ENCODE data around the gene CCNB1IP1.
A peak's percentile ranks its signal among the peaks of the same experiment; 100 is the strongest.
"Not testable (repeated sequence)": the region's sequence is repeated elsewhere in the genome, so short reads cannot be mapped to it uniquely, and the experiment has no call there.

CCNB1IP1 gene

DNA sequence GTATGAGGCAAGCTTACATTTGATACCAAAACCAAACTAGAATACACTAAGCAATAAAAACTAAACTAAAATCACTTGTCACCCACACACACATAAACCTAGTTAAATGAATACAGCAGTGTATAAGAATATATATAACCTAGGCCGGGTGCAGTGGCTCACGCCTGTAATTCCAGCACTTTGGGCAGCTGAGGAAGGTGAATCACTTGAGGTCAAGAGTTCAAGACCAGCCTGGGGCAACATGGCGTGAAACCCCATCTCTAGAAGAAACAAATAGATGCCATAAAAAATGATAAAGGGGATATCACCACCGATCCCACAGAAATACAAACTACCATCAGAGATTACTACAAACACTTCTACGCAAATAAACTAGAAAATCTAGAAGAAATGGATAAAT, 68.7 kb downstream of the CCNB1IP1 start:
- H3K14ac ChIP-seq (ENCODE audit: low read length in 2 of 2); DNase-seq; H2AFZ ChIP-seq (ENCODE audit: low read depth, low read length); H3K4me2 ChIP-seq (ENCODE audit: low read length, poor library complexity, severe bottlenecking); H3K27ac ChIP-seq (ENCODE audit: low read length, poor library complexity, severe bottlenecking); H3K23ac ChIP-seq (ENCODE audit: low read length in 2 of 2); H4K8ac ChIP-seq (ENCODE audit: low read length); H3K79me1 ChIP-seq (replicated peaks; ENCODE audit: low read length, poor library complexity, severe bottlenecking); H2BK5ac ChIP-seq (ENCODE audit: low read depth, low read length, poor library complexity, severe bottlenecking); H3K27me3 ChIP-seq (ENCODE audit: control insufficient read depth in 1 of 2, insufficient read depth in 1 of 2, low read length in 2 of 2); H4K91ac ChIP-seq (ENCODE audit: low read length); H3K36me3 ChIP-seq (ENCODE audit: control insufficient read depth in 1 of 2, insufficient read depth in 2 of 2, low read depth in 1 of 2, low read length in 2 of 2); H3K9ac ChIP-seq (ENCODE audit: low read length); H3K4ac ChIP-seq (ENCODE audit: low read depth in 1 of 2, low read length in 2 of 2); H3K9me3 ChIP-seq (ENCODE audit: control insufficient read depth, low read length); H2BK120ac ChIP-seq (ENCODE audit: low read depth, low read length); H3K18ac ChIP-seq (ENCODE audit: low read depth in 1 of 2, low read length in 2 of 2); H2BK12ac ChIP-seq (ENCODE audit: low read length in 2 of 2); H2BK15ac ChIP-seq (ENCODE audit: low read depth, poor library complexity, severe bottlenecking); H3K4me3 ChIP-seq (ENCODE audit: insufficient read depth in 1 of 2, low read depth in 1 of 2, low read length in 2 of 2); H3K4me1 ChIP-seq (ENCODE audit: control insufficient read depth, insufficient read depth, low read depth, low read length); H2AK5ac ChIP-seq (ENCODE audit: low read length, severe bottlenecking): not testable (repeated sequence)
- WGBS = 87% methylated on average over 5 of the region's 5 CpGs

GRCh38 chr14:20262642-20263128, 70.4 kb downstream of the CCNB1IP1 start:
- Histone ChIP-seq H2BK15ac (ENCODE audit: low read depth, poor library complexity, severe bottlenecking) (no peak overlapping the region), H3K14ac (ENCODE audit: low read length in 2 of 2) (no peak overlapping the region), H2BK12ac (ENCODE audit: low read length in 2 of 2) (no peak overlapping the region), H3K4ac (ENCODE audit: low read depth in 1 of 2, low read length in 2 of 2) (no peak overlapping the region), H3K18ac (ENCODE audit: low read depth in 1 of 2, low read length in 2 of 2) (no peak overlapping the region), H3K4me1 (ENCODE audit: control insufficient read depth, insufficient read depth, low read depth, low read length) (no peaks in the 10 kb centered on the region), H4K8ac (ENCODE audit: low read length) (no peak overlapping the region), H3K27me3 (ENCODE audit: control insufficient read depth in 1 of 2, insufficient read depth in 1 of 2, low read length in 2 of 2) (no peaks in the 10 kb centered on the region), H3K9ac (ENCODE audit: low read length) (peak overlapping the region; percentile 47), H3K27ac (ENCODE audit: low read length, poor library complexity, severe bottlenecking) (no peak overlapping the region), H2BK5ac (ENCODE audit: low read depth, low read length, poor library complexity, severe bottlenecking) (no peak overlapping the region), H2BK120ac (ENCODE audit: low read depth, low read length) (no peak overlapping the region), H3K4me2 (ENCODE audit: low read length, poor library complexity, severe bottlenecking) (no peak overlapping the region), H3K23ac (ENCODE audit: low read length in 2 of 2) (no peak overlapping the region), H4K91ac (ENCODE audit: low read length) (no peak overlapping the region), H3K9me3 (ENCODE audit: control insufficient read depth, low read length) (no peaks in the 10 kb centered on the region), H3K4me3 (ENCODE audit: insufficient read depth in 1 of 2, low read depth in 1 of 2, low read length in 2 of 2) (peak overlapping the region in 1 of 2 experiments; percentile 41), H3K36me3 (ENCODE audit: control insufficient read depth in 1 of 2, insufficient read depth in 2 of 2, low read depth in 1 of 2, low read length in 2 of 2) (no peaks in the 10 kb centered on the region), H2AFZ (ENCODE audit: low read depth, low read length) (no peak overlapping the region), H2AK5ac (ENCODE audit: low read length, severe bottlenecking) (no peak overlapping the region), H3K79me1 (replicated peaks; ENCODE audit: low read length, poor library complexity, severe bottlenecking) (no peaks in the 10 kb centered on the region)
- 32% methylated on average over 2 of the region's 3 CpGs for WGBS
- DNase-seq = peak; percentile 13

Small RNA genes lying within 50 kb of the gene (small RNA-seq; reads per million reads assigned to genes)
- 2.0 reads per million for gene SNORA79B (ENCODE audit: low read depth)
- gene SNORD126 (ENCODE audit: low read depth) = 276 reads per million, percentile 95 among the genes with 10 or more reads in this experiment

All from mesenchymal stem cell (in vitro differentiated cells and primary cell).